HG02571 (cell line): Measurements from ENCODE around the gene VPS33B.

ENCODE experiments used
- ATAC-seq: cut with Tn5 transposase; IDR thresholded peaks from one replicate; pipeline ENCODE4 v1.9.1; 2021; ENCODE audit warnings: mild to moderate bottlenecking, moderate library complexity; ENCODE audit not compliant: unreplicated experiment

Gene VPS33B

GRCh38 chr15:90952901-90953677 is 69.3 kb downstream of the VPS33B start:
- no peak for ATAC-seq

GRCh38 chr15:90950676-90951075 is 71.7 kb downstream of the VPS33B start:
- no peak for ATAC-seq

- no peak for ATAC-seq
These were observed 72.3 kb downstream of the VPS33B start for GRCh38 chr15:90949979-90950675.
